ENCODE data around the gene FCF1. TPM values are rescaled to one million over a fixed set of nuclear protein-coding genes. Genes with fewer than 3 reads are reported as not detected.

Gene FCF1
- total and polyA plus RNA-seq, 9 of the 15 experiments (the other 6 are each of a cell fraction or from before 2014, with no cell fraction given) = 6.8 to 91.9 (median 40.0) TPM

GRCh38 chr14:74784634-74785033 lies 71.7 kb downstream of the FCF1 start:
- Histone ChIP-seq H3K36me3 (ENCODE audit: control insufficient read depth, insufficient read depth, low read length) (peaks cover 72% of the 10 kb centered on the region), H3K27me3 (ENCODE audit: control insufficient read depth in 2 of 2, insufficient read depth in 2 of 2, low read length in 2 of 2) (no peaks in the 10 kb centered on the region), H3K4me1 (replicated peaks in 1 of 2; ENCODE audit: control insufficient read depth in 2 of 2, insufficient read depth in 2 of 2, low read length in 2 of 2) (no peaks in the 10 kb centered on the region), H3K4me3 (no peak overlapping the region), H3K79me2 (ENCODE audit: control insufficient read depth, insufficient read depth, low read length) (peaks cover under 1% of the 10 kb centered on the region; the same call in 1 of the 3 replicates), H2AFZ (ENCODE audit: low read depth, low read length) (no peak overlapping the region), H3K27ac (ENCODE audit: extremely low read depth, low read depth, low read length) (no peak overlapping the region), H3K4me2 (ENCODE audit: insufficient read depth, low read length) (no peak overlapping the region), H4K20me1 (replicated peaks; ENCODE audit: control insufficient read depth, insufficient read depth, low read length) (no peaks in the 10 kb centered on the region), H3K9me3 (replicated peaks; ENCODE audit: control insufficient read depth, insufficient read depth, low read depth, low read length) (no peaks in the 10 kb centered on the region), H3K9ac (ENCODE audit: insufficient read depth in 1 of 2, low read depth in 2 of 2, low read length in 2 of 2) (no peak overlapping the region), H3K9me1 (ENCODE audit: control insufficient read depth, insufficient read depth, low read length) (no peaks in the 10 kb centered on the region)
- FAIRE-seq (no peak), ATAC-seq (no peak), DNase-seq (ENCODE audit: extremely low read depth in 1 of 4, low spot score in 3 of 4) (no peak)
- intact Hi-C loops (cut with micrococcal nuclease) (no loop called here), in situ Hi-C loops (cut with MboI) (no loop called here)
- BruUV-seq (replicated peaks) = no TSS peak
- TF ChIP-seq TAF1 (IDR thresholded peaks at IDR 0.05; ENCODE audit: control insufficient read depth, extremely low read depth, insufficient read depth, low read length, severe bottlenecking) = no peak
- TF ChIP-seq ZBTB2 (IDR thresholded peaks at IDR 0.05) = no peak
- no peak for TF ChIP-seq ZNF644 (tag; IDR thresholded peaks at IDR 0.05; ENCODE audit: low read depth)
- no peak for TF ChIP-seq POLR2A (conservative IDR thresholded peaks at IDR 0.05)
- no peak for TF ChIP-seq CBX5 (IDR thresholded peaks at IDR 0.05; ENCODE audit: borderline replicate concordance, low read depth)
- TF ChIP-seq ZNF76 (CRISPR knock-in tag; IDR thresholded peaks at IDR 0.05; ENCODE audit: borderline replicate concordance) = no peak
- no peak for TF ChIP-seq ZFP1 (CRISPR knock-in tag; IDR thresholded peaks at IDR 0.05)
- CTCF ChIA-PET (ENCODE audit: low intra/inter-chr PET ratio) = no interaction called here
- POLR2A ChIA-PET = interaction anchor here (0.8 kb wide), 1 partner anchor 14 kb away, joined by 3 read pairs; no protein-coding TSS in a partner anchor
